A673 (cell line): ENCODE data around the gene CHST1.

ENCODE experiments used
- CTCF ChIP-seq: fragments of 300-800, 200-600 bp; sonication (generic); conservative IDR thresholded peaks from 2 replicates; pipeline ENCODE4 v1.5.1; 2017; ENCODE audit warnings: low read depth, mild to moderate bottlenecking, antibody characterized with exemption, low read length, moderate library complexity, mixed read lengths
- EZH2 ChIP-seq: fragments of 200-600 bp; sonication (generic); IDR thresholded peaks from 2 replicates; pipeline ENCODE4 v1.6.1; 2017; ENCODE audit warnings: borderline replicate concordance, low read depth, mild to moderate bottlenecking, mixed read lengths, antibody characterized with exemption, low read length; ENCODE audit not compliant: poor library complexity, severe bottlenecking

GRCh38 chr11:45651156-45651555 lies 14.3 kb downstream of the CHST1 start:
- TF ChIP-seq EZH2 (no peak), CTCF (no peak)
